GM18499 (cell line): Measurements from ENCODE around the gene EPB42.

Experiments
- ATAC-seq: cut with Tn5 transposase; IDR thresholded peaks from one replicate; pipeline ENCODE4 v1.9.1; 2021; ENCODE audit warnings: moderate number of reproducible peaks; ENCODE audit not compliant: insufficient read depth, unreplicated experiment

The EPB42 gene

GRCh38 chr15:43220991-43221403 is at the start of gene EPB42:
TSS of gene EPB42 (minus strand) at chr15:43221018. CDS start at chr15:43220825, 193 bp downstream.
- no peak for ATAC-seq

- no peak for ATAC-seq
Measured at GRCh38 chr15:43270113-43270665, 49.4 kb upstream of the EPB42 start.

DNA sequence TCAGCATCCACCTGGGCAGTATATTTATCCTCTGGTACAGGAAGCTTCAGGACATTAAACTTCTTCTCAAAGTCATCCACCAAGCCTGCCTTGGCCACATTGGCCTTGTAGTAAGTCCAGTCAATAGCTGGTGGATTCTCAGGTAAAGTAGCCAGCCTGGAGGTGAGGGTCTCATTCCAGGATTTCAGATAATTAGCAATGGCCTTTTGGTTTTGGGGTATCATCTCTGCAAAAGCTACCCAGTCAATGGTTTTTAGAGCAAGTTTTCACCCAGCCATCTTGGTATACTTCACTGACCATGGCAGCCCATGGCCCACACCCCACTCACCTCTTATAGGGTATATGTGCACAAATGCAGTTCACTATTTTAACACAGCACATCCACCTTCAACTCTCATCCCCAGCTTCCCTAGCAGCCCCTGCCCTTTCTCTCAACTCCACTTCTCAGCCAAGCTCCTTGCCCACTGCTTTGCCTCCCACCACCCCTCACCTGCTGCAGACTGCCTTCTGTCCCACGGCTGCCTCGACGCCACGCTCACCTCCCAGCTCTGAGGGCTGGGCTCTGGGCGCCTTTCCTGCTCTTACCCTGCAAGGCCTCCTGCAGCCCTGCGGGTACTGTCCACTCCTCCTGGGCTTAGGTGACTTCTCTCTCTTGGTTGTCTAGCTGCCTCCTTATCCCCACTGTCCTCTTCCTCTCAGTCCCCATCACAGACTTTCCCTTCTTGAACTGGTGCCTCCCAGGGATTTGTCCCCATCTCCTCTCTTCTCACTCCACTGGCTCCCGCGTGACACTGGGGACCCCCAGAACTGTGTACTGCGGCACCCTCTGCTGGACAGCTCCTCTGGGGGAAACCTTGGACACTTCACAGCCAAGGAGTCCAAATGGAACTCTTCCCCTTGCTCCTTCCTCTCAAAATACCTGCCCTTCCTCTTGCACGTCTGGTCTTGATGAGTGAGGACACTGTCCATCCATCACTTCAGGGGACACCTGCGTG is 47.6 kb upstream of the EPB42 start:
- no peak for ATAC-seq

GRCh38 chr15:43267439-43267838 is 46.6 kb upstream of the EPB42 start:
- no peak for ATAC-seq

DNA sequence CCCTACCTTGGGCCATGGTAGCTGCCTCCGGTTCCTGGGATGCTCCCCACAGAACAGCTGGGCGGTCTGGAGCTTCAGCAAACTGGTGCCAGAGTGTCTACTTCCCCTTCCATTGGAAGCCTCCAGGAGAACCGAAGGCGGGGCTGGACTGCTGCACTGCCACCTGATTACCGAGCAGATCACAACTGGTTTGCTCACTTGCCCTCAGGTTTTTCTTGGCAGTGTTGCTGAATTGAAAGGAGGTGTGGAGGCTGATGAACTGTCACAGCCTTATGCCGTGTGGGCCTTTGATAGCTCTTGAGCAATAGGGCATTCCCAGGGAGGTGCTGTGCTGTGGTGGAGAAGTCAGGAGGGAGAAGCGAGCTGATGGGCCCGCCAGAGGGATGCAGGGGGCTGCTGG is 46.0 kb upstream of the EPB42 start, which contains the start of gene TGM5:
TSS of gene TGM5 (minus strand) at position 95 of the 400 bp plus-strand sequence. CDS start at position 16, 79 bp downstream.
- no peak for ATAC-seq

- no peak for ATAC-seq
Measured at GRCh38 chr15:43266386-43266785, 45.6 kb upstream of the EPB42 start.

- ATAC-seq = no peak
Measured at GRCh38 chr15:43260011-43260615, 39.3 kb upstream of the EPB42 start.

DNA sequence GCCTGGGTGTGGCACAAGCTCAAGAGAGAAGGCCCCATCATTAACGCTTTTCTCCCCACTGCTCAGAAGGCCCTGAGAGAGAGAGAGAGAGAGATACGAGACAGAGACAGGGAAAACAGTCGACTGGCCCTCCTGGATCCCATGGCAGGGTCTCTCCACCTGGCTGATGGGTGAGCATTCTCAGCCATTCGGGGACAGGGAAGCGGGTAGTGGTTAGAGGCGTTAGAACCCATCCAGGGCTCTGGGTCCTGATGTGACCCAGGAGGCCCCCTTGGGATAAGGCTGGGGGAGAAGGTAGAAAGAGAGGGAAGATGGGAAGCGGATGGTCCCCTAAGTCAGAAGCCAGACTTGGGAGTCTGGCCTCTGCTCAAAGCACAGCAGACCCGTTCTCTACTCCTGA is 38.0 kb upstream of the EPB42 start:
- no peak for ATAC-seq

DNA sequence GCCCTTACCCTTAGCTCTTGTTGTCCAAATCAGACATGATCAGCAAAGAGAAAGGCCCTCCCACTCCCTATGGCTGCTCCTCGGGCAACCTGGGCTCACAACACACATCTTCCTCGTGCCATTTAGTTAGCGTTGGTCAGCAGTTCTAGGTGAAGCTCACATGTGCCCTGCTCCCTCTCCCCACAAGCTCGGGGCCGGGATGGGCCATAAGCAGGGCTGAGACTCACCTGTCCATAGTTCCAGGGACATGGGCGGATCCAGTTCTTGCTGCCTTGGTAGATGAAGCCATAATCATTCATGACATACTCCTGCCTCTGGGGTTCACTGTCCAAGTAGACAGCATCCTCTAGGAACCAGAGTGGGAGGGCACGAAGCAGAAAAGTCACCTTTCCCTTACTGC is 35.5 kb upstream of the EPB42 start:
- ATAC-seq = no peak

DNA sequence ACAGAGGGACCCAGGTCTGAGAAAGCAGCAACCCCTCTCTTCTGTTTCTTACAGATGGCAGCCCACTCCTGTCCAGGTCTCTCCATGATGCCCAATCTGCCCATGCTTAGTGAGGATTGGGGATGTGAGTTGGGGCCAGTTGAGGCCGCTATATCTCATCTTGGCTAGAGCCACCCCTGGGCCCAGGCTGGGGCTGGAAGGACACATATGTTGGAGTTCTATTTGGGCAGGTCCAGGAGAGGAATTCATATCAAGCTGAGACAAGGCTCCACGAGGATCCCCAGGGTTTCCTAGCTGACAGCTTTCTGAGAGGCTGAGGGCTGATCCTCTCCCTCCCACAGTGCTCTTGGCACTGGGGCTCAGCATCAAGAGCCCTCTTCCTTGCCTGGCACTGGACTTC is 34.6 kb upstream of the EPB42 start:
- ATAC-seq = no peak

GRCh38 chr15:43253431-43254403 is 32.9 kb upstream of the EPB42 start:
- ATAC-seq = no peak

DNA sequence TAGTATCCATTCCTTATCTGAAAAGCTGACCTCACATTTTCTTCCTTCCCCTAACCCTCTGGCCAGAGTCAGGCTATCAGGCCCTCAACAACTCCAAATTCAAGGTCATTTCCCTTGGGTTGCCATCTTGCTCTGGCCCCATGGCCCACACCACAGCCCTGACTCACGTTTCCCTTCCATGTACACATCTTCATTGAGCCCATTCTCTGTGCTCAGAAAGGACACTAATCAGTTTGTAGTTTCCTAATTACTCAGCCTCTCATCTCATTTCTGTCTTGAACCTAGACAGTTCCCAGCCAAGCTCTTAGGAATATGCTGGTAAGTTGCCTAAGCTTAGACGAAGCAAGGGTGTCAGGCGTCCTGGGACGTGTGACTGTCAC is 31.0 kb upstream of the EPB42 start:
- no peak for ATAC-seq

DNA sequence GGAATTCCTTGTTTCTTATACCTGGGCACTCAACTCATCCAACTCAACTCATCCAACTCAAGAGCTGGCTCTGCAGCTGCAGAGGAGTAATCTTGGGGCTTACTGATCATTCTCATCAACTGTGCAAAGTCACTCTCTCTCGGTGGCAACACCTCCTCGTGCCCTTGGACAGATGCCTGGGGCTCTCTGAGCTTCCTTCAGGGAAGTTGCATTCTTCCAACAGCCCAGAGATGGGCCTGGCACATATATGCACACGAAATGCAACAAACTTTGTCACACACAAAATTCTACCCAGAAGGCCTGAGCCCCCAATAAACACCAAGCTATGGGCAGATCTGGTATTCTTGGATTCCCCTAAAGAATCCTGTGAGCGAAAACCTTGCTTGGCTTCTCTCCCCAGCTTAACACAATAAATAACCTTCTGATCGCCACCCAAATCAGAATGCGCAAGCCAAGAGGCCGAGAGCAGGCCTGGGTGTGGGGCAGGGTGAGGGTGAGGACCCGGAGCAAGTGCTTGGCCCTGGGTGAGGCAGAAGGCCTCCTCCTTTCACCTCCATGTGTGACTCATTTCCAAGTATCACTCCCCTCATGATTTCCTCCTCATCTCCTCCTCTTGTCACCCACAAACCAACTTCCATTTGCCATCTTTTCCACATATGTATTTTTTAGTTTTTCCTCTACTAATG is 30.5 kb upstream of the EPB42 start:
- ATAC-seq = no peak

DNA sequence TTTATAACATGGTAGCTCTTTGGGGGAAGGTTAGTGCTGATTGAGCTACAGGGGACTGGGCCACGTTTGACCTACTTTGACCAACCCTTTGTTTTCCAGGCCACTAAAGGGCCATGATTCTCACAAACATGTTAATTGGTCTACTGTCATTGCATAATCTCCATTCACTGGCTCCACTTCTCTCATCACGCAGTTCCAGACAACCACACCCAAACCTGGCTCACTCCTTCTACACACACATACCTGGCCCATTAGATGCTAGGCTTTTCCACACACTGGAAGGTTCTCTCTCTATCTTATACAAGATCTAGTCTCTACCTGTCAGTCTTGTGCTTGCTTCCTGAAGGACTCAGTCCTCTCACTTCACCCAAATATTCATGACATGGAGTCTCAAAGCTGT is 30.0 kb upstream of the EPB42 start:
- no peak for ATAC-seq

DNA sequence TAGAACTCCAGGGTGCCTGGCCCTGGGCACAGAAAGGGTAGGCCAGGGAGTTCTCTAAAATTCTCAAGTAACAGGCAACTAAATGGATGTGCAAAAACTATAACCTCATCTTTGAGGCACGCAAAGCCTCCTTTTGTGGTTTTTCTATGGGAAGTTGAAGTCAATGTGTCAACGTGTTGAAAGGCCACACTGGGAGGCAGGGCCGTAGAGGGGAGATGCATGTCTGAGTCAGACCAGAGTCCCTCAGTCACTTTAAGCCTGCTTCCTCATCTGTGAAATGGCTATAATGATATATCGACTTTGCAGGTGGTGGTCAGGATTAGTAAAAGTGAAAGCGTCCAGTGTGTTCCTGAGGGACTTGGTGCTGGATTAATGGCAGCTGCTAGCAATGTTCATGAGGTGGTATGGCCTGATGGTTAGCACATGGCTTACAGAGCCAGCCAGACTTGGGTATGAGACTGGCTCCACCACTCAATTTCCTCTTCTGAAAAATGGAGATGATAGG is 28.9 kb upstream of the EPB42 start:
- no peak for ATAC-seq

GRCh38 chr15:43249236-43249635 is 28.4 kb upstream of the EPB42 start:
- no peak for ATAC-seq

- ATAC-seq = no peak
Measured at GRCh38 chr15:43246261-43246774, 25.5 kb upstream of the EPB42 start.

GRCh38 chr15:43244092-43244491 is 23.3 kb upstream of the EPB42 start:
- no peak for ATAC-seq

- ATAC-seq = no peak
Measured at GRCh38 chr15:43243020-43243645, 22.3 kb upstream of the EPB42 start.
